Nephron (organoid): ENCODE data around the gene COMMD9.
"Not testable (repeated sequence)": the region's sequence is repeated elsewhere in the genome, so short reads cannot be mapped to it uniquely, and the experiment has no call there.

ENCODE experiments used
- H3K27ac Mint-ChIP-seq, 3 experiments: 2 replicates each; pipeline ENCODE4 v1.8.0; 2020; ENCODE audit warnings: mixed read lengths in 3 of 3, mild to moderate bottlenecking in 2 of 3, moderate library complexity in 1 of 3
- H3K27me3 Mint-ChIP-seq: 2 replicates; pipeline ENCODE4 v1.8.0; 2021; ENCODE audit warnings: low read depth, mild to moderate bottlenecking, moderate library complexity, mixed read lengths
- H3K36me3 Mint-ChIP-seq: 2 replicates; pipeline ENCODE4 v1.8.0; 2020; ENCODE audit warnings: low read depth, mixed read lengths
- H3K4me1 Mint-ChIP-seq: 2 replicates; pipeline ENCODE4 v1.8.0; 2020; ENCODE audit warnings: mixed read lengths
- H3K4me3 Mint-ChIP-seq, 3 experiments: 2 replicates each; pipeline ENCODE4 v1.8.0; 2020; ENCODE audit warnings: mild to moderate bottlenecking in 3 of 3, mixed read lengths in 3 of 3, moderate library complexity in 2 of 3
- H3K9me3 Mint-ChIP-seq: 2 replicates; pipeline ENCODE4 v1.8.0; 2020; ENCODE audit warnings: mixed read lengths
- TF ChIP-seq, protein P1 (sequence below), 3 experiments: fragments of 200-600 bp; sonication (generic); IDR thresholded peaks; one replicate each; pipeline ENCODE4 v1.5.0; 2021; ENCODE audit warnings: antibody characterized with exemption in 3 of 3; ENCODE audit not compliant: unreplicated experiment in 3 of 3

Gene COMMD9

DNA sequence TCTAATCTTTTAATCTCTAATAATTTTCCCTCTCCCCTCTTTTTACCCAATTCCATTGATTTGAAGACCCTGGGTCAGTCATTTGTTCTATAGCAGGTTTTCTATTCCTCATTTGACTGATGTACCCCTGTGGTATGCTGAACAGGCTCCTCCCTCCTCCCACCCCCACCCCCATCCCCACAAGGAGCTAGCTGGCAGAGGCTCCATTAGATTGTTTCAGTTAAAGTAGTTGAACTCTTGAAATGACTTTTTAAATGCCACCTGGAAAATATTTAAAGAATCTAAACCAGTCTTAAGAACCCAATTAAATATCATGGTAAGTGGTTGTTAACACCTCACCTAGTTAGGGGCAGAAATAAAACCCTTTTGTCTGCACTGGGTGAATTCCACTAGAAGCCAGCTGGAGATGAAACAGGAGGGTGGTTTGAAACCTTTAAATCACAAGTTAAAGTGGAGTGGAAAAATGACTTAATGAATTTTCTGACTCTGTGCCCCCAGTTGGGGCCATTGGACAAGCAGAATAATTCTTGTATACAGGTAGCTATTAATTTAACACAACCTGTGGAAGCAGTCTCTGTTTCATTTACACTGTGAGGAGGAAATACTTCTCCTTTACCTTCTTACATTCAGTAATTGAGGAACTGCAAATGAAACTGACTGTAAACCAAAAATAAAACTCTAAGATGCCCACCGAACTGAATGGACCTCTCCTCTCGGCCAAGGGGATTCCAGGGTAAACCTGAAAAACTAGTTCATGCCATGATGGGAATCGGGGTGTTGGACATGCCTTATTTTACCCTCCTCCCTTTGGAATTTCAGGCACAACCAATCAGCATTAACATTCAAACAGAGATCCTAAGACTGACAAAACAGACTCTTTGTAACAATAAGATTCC lies 37.5 kb upstream of the COMMD9 start:
- Mint-ChIP-seq H3K27me3 (peaks cover 7% of the 10 kb centered on the region), H3K4me1 (no peaks in the 10 kb centered on the region), H3K27ac (no peak overlapping the region), H3K4me3 (no peak overlapping the region), H3K9me3 (no peaks in the 10 kb centered on the region), H3K36me3 (no peaks in the 10 kb centered on the region)
- TF ChIP-seq, protein P1, sequence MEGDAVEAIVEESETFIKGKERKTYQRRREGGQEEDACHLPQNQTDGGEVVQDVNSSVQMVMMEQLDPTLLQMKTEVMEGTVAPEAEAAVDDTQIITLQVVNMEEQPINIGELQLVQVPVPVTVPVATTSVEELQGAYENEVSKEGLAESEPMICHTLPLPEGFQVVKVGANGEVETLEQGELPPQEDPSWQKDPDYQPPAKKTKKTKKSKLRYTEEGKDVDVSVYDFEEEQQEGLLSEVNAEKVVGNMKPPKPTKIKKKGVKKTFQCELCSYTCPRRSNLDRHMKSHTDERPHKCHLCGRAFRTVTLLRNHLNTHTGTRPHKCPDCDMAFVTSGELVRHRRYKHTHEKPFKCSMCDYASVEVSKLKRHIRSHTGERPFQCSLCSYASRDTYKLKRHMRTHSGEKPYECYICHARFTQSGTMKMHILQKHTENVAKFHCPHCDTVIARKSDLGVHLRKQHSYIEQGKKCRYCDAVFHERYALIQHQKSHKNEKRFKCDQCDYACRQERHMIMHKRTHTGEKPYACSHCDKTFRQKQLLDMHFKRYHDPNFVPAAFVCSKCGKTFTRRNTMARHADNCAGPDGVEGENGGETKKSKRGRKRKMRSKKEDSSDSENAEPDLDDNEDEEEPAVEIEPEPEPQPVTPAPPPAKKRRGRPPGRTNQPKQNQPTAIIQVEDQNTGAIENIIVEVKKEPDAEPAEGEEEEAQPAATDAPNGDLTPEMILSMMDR (IDR thresholded peaks at IDR 0.05; ENCODE audit: unreplicated experiment in 3 of 3): no peak

DNA sequence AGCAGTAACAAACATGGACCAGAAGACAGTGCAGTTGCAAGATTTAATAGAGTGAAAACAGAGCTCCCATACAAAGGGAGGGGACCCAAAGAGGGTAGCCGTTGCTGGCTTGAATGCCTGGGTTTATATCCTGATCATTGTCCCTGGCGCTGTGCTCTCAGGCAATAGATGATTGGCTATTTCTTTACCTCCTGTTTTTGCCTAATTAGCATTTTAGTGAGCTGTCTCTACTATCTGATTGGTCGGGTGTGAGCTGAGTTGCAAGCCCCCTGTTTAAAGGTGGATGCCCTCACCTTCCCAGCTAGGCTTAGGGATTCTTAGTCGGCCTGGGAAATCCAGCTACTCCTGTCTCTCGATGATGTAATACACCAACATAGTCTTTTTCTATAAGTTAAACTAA lies 36.2 kb upstream of the COMMD9 start:
- not testable (repeated sequence) for H3K9me3 Mint-ChIP-seq, H3K27me3 Mint-ChIP-seq, H3K4me3 Mint-ChIP-seq, H3K36me3 Mint-ChIP-seq, H3K4me1 Mint-ChIP-seq, H3K27ac Mint-ChIP-seq

DNA sequence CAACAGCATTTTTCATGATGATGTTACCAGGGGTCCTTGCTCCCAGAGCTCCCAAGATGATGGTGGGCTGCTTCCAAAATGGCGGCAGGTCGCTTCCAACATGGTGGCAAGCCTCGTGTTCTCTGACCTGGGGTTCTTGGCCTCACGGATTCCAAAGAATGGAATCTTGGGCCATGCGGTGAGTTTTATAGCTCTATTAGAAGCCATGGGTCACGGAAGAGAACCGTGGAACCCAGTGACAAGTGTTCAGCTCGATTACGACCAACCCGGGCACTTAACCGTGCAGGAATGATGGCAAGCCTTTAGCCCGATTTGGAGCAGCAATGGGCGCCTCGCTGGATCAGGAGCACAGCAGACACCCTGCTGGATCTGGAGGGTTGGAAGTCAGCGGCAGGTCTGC lies 35.7 kb upstream of the COMMD9 start:
- H3K9me3 Mint-ChIP-seq, H3K4me1 Mint-ChIP-seq, H3K4me3 Mint-ChIP-seq, H3K36me3 Mint-ChIP-seq, H3K27me3 Mint-ChIP-seq, H3K27ac Mint-ChIP-seq: not testable (repeated sequence)

DNA sequence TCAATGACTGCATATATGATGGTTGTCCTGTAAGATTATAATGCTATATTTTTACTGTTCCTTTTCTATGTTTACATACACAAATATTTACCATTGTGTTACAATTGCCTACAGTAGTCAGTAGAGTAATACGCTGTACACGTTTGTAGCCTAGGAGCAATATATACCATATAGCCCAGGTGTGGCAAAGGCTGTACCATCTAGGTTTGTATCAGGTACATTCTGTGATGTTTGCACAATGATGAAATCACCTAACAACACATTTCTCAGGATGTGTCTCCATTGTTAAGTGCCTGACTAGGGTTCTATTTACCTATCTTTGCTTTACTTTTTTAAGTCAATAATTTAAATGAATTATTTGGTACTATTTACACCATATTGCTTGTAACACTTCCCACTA lies 28.8 kb upstream of the COMMD9 start:
- Mint-ChIP-seq H3K4me3 (no peak overlapping the region), H3K4me1 (peaks cover 18% of the 10 kb centered on the region), H3K9me3 (no peaks in the 10 kb centered on the region), H3K27me3 (peaks cover 8% of the 10 kb centered on the region), H3K27ac (no peak overlapping the region), H3K36me3 (no peaks in the 10 kb centered on the region)
- TF ChIP-seq, protein P1 (IDR thresholded peaks at IDR 0.05; ENCODE audit: unreplicated experiment in 3 of 3): no peak

DNA sequence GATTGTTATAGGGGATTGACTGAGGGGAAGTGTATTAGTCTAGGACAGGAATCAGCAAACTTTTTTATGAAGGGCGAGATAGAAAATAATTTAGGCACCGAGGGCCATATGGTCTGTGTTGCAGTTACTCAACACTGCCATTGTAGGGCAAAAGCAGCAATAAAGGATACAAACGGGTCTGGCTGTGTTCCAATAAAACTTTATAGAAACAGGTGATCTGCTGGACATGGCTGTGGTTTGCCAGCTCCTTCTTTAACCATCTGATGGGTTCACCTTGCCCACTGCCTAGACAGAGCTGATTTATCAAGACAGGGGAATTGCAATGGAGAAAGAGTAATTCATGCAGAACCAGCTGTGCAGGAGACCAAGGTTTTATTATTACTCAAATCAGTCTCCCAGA lies 26.8 kb upstream of the COMMD9 start:
- TF ChIP-seq, protein P1 (IDR thresholded peaks at IDR 0.05; ENCODE audit: unreplicated experiment in 3 of 3): no peak
- H3K27ac Mint-ChIP-seq: no peak overlapping the region

DNA sequence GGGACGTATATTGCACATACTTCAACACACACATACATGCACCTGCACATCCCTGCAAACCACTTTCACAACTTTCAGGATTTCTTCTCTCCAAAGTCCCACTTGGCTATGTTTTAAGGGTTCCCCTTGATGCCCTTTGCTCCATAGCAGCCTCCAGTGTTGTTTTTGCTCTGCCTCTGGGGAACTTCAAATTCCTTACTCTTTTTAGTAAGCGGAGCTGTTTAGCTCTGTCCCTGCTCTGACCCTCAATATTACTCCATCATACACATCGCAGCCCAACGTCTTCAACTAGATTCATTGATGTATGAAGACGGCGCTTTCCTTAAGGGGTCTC lies 25.2 kb upstream of the COMMD9 start:
- Mint-ChIP-seq H3K36me3 (no peaks in the 10 kb centered on the region), H3K4me1 (peaks cover 29% of the 10 kb centered on the region), H3K4me3 (no peak overlapping the region), H3K9me3 (no peaks in the 10 kb centered on the region), H3K27ac (no peak overlapping the region), H3K27me3 (peaks cover 9% of the 10 kb centered on the region)
- TF ChIP-seq, protein P1 (IDR thresholded peaks at IDR 0.05; ENCODE audit: unreplicated experiment in 3 of 3): no peak

More for the DNA sequence above, 26.8 kb upstream of the COMMD9 start:
- no peak overlapping the region for H3K4me3 Mint-ChIP-seq
- H3K27me3 Mint-ChIP-seq: peaks cover 4% of the 10 kb centered on the region
- H3K9me3 Mint-ChIP-seq: no peaks in the 10 kb centered on the region
- peaks cover 29% of the 10 kb centered on the region for H3K4me1 Mint-ChIP-seq
- no peaks in the 10 kb centered on the region for H3K36me3 Mint-ChIP-seq

DNA sequence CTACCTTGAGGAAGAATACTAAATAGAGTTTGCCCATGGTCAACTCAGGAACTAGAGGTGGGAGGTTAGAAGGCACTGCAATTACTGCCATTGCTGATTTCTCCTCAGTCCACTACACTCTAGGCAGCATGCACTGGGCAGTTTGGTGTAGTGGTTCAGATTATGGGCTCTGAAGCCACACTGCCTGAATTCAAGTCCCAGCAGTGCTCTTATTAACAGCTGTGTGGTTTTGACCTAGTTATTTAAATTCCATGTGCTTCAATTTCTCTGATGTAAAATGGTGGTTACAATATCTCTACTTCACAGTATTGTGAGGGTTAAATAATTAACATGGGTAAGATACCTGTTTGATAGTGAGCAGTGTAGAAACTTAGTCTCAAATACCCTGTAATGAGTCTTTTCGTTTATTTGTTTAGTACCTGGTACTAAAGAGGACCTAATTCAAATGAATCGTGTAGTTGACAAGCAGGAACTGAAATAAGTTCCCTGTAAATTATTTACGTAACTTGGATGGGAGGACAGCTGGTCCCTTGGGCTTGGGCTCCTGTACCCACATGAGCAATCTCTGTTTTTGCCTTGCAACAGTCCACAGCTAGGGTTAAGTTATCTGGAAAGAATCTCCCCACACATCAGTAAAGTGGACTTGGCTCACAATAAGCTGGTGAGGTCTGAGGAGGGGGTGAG lies 24.7 kb upstream of the COMMD9 start:
- H3K4me3 Mint-ChIP-seq: no peak overlapping the region
- H3K4me1 Mint-ChIP-seq: peaks cover 29% of the 10 kb centered on the region
- H3K36me3 Mint-ChIP-seq: no peaks in the 10 kb centered on the region
- H3K9me3 Mint-ChIP-seq: no peaks in the 10 kb centered on the region
- H3K27me3 Mint-ChIP-seq: peaks cover 9% of the 10 kb centered on the region
- TF ChIP-seq, protein P1 (IDR thresholded peaks at IDR 0.05; ENCODE audit: unreplicated experiment in 3 of 3): no peak
- H3K27ac Mint-ChIP-seq: no peak overlapping the region
